Epithelial cell of esophagus (primary cell): ENCODE data around the gene FOXK2.
A peak's percentile ranks its signal among the peaks of the same experiment; 100 is the strongest.

Experiments used
- DNase-seq: peaks from one replicate; pipeline ENCODE4 v3.0.0; 2010; ENCODE audit warnings: low read depth
- H3K4me3 ChIP-seq: 2 replicates; pipeline ENCODE4 v1.5.1; 2011; ENCODE audit warnings: mild to moderate bottlenecking, low read length, control low read depth
- TF ChIP-seq, protein P1 (sequence below): IDR thresholded peaks from 2 replicates; pipeline ENCODE4 v1.5.1; 2011; ENCODE audit warnings: low read depth, mild to moderate bottlenecking, low read length, control low read depth, inconsistent platforms; ENCODE audit not compliant: insufficient read depth; ENCODE audit errors: missing control alignments

Gene FOXK2

DNA sequence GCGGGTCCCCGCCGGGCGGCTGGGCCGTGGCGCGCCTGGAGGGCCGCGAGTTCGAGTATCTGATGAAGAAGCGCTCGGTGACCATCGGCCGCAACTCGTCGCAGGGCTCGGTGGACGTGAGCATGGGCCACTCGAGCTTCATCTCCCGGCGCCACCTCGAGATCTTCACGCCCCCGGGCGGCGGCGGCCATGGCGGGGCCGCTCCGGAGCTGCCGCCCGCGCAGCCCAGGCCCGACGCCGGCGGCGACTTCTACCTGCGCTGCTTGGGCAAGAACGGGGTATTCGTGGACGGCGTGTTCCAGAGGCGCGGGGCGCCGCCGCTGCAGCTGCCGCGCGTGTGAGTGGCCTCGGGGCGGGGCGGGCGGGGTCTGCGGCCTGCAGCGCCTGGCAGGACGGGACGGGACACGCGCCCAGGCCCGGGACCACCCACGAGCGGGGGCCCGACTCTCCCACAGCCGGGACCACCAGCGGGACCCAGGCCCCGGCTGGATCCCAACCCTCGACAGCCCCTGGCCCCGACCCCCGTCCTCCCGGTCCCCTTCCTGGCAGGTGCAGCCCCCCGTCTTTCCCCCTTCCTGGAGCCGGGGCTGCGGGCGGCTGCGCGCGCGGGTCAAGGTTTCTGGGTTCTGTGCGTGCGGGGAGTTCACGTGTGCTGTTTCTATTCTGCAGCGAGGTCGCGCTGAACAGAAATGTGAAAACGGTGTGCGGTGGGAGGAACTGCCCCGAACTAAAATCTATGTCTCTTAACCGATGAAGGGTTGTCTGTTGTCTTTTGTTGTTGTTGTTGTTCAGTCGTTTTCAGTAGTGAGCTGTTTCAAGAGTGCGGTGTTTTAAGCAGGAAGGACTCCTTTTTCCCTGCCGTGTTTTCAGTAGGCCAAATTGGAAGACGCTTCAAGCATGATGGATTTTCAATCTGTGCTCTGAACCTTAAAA, 705 bp downstream of the FOXK2 start:
- TF ChIP-seq, protein P1, sequence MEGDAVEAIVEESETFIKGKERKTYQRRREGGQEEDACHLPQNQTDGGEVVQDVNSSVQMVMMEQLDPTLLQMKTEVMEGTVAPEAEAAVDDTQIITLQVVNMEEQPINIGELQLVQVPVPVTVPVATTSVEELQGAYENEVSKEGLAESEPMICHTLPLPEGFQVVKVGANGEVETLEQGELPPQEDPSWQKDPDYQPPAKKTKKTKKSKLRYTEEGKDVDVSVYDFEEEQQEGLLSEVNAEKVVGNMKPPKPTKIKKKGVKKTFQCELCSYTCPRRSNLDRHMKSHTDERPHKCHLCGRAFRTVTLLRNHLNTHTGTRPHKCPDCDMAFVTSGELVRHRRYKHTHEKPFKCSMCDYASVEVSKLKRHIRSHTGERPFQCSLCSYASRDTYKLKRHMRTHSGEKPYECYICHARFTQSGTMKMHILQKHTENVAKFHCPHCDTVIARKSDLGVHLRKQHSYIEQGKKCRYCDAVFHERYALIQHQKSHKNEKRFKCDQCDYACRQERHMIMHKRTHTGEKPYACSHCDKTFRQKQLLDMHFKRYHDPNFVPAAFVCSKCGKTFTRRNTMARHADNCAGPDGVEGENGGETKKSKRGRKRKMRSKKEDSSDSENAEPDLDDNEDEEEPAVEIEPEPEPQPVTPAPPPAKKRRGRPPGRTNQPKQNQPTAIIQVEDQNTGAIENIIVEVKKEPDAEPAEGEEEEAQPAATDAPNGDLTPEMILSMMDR, result no peak

DNA sequence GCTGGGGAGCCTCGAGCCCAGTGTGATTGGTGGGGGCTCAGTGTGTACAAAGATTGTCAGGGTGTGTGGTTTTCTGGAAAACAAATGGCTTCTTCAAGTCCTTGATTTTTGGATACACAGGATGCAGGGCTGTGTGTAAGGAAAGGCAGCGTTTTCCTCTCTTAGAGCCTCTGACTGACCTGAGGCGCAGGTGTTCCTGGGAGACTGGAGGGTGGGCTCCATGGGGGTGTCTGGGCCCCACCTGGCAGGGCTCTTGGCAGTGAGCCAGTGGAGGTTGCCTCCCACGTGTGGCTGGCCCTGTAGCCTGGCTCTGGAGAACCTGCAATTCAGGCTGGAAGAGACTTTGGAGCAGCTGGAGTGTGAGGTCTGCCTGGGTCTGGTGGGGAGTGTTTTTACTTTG, 5.0 kb downstream of the FOXK2 start:
- no peak for DNase-seq
- TF ChIP-seq, protein P1, result no peak
- H3K4me3 ChIP-seq, result no peak overlapping the region

More for the DNA sequence above, 705 bp downstream of the FOXK2 start:
- H3K4me3 ChIP-seq, result peak overlapping the region; percentile 56
- peak; percentile 41 for DNase-seq

DNA sequence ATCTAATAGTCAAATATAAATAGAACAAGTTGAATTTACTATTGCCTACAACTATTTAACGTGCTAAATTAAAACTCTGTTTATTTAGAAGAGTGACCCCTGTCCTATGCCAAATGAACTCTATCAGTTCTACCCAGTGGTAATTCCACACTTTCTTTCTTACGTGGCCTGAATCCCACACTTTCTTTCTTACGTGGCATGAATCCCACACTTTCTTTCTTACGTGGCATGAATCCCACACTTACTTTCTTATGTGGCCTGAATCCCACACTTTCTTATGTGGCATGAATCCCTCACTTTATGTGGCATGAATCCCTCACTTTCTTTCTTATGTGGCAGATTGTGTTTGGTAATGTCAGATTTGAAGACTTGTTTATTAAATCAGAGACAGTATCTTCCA, 6.2 kb downstream of the FOXK2 start:
- TF ChIP-seq, protein P1, result no peak
- H3K4me3 ChIP-seq, result no peak overlapping the region
- DNase-seq, result no peak

DNA sequence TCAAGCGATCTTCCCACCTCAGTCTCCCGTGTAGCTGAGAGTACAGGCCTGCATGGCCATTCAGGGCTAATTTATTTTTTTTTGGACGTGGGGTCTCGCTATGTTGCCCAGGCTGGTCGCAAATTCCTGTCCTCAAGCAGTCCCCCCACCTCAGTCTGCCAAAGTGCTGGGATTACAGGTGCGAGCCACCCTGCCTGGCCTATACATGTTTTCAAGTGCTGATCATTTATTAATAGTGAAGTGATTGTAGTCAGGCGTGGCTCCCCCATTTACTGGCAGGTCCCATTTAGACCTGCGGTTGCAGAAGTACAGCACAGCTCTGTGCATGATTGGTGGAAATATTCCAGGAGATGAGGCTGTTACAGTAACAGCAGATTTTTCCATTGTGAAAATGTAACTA, 8.4 kb downstream of the FOXK2 start:
- no peak overlapping the region for H3K4me3 ChIP-seq
- TF ChIP-seq, protein P1, result no peak
- no peak for DNase-seq

DNA sequence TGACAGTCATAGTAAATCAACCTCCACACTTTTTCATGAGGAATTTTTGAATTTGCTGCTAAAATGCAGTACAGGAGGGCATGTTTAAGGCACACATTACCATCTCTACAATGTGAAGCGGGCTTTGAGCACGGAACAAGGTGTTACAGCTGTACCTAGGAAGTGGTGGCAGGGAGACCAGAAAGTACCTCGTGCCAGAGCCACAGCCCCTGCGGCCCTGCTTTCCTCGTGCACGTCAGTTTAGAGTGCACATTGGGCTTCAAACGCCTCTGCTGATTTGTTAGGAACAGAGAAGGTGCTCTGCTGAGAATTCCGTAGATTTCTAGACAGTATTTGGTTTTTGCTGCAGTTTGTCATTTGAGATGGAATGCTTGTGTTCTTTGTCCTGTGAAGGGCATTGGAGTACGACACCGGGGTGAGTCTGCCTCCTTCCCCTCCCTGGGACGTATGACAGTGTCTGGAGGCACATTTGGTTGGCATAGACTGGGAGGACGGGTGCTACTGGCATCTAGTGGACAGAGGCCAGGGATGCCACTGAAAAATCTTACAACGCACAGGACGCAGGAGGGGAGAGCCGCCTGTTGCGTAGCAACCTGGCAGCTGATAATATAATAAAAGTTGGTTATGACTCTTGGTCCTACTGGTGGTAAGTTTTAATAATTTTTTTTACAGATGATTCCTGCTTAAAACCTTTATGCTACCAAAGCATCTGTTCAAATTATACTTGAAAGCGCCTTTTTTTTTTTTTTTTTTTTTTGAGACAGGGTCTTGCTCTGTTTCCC, 9.1 kb downstream of the FOXK2 start:
- TF ChIP-seq, protein P1, result peak; percentile 82
- DNase-seq, result peak; percentile 89
- H3K4me3 ChIP-seq, result no peak overlapping the region

DNA sequence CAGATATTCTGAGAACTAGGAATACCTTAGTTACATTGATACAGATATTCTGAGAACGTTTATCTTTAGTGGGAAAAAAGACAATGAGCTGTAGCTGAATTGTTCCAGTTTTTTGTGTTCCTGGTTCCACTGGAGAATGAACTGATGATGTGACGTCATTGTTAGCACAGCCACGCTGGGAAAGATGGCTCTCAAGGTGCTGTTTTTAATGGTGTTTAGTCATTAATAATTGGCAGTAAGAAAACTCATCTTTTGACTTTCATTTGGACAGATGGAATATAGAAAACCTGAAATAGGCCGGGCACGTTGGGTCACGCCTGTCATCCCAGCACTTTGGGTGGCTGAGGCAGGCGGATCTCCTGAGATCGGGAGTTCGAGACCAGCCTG, 10.4 kb downstream of the FOXK2 start:
- DNase-seq, result peak; percentile 60
- TF ChIP-seq, protein P1, result no peak
- H3K4me3 ChIP-seq, result no peak overlapping the region
